PFSK-1 (cell line): ENCODE measurements around the gene SLC13A5.

Source experiments
- POLR2AphosphoS5 ChIP-seq: IDR thresholded peaks from 2 replicates; pipeline ENCODE4 v1.6.1; 2012; ENCODE audit warnings: low read depth, mild to moderate bottlenecking, control low read depth, low read length, moderate library complexity
- TAF1 ChIP-seq: IDR thresholded peaks from 2 replicates; pipeline ENCODE4 v1.6.1; 2012; ENCODE audit warnings: low read length, control low read depth, borderline replicate concordance; ENCODE audit not compliant: insufficient read depth

DNA sequence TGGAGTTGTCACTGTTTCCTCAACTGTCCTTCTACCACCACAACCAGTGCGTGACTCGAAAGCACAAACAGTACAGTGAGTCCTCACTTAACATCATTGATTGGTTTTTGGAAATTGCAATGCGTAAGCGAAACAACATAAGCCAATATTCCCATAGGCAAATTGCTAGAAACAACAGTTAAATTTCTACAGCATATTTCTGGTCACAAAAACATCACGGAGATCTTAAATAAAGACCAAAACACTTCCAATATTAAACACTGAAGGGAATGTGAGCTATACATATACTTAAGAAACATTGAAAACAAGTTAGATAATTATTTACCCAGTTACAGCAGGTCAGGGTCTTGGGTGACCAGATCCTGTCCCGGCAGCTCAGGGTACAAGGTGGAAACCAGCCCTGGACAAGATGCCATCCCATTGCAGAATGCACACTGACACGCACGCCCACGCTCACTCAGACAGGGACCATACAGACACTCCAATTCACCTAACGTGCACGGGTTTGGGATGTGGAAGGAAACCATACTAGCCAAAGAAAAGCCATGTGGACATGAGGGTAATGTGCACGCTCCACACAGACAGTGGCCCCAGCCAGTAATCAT is 4.7 kb downstream of the SLC13A5 start:
- TF ChIP-seq TAF1 (no peak), POLR2AphosphoS5 (no peak)
